Fibroblast of lung (primary cell): ENCODE results near the gene KCNQ1OT1. TPM values are rescaled to one million over a fixed set of nuclear protein-coding genes. Genes with fewer than 3 reads are reported as not detected.

Source experiments
- DNase-seq, 2 donors: peaks; one replicate each; pipeline versions ENCODE4 v3.0.0 to v3.0.0-alpha.2; 2010; ENCODE audit warnings: low read depth in 2 of 2
- H2AFZ ChIP-seq: 2 replicates; pipeline ENCODE4 v1.5.1; 2012; ENCODE audit warnings: low read length, control low read depth, inconsistent platforms
- H3K27ac ChIP-seq: 2 replicates; pipeline ENCODE4 v1.5.1; 2011; ENCODE audit warnings: low read length, control low read depth; ENCODE audit not compliant: insufficient read depth
- H3K27me3 ChIP-seq: 2 replicates; pipeline ENCODE4 v1.5.1; 2011; ENCODE audit warnings: mild to moderate bottlenecking, low read length; ENCODE audit not compliant: control insufficient read depth, insufficient read depth
- H3K36me3 ChIP-seq: 2 replicates; pipeline ENCODE4 v1.5.1; 2011; ENCODE audit warnings: low read length; ENCODE audit not compliant: control insufficient read depth, insufficient read depth
- H3K4me1 ChIP-seq: 2 replicates; pipeline ENCODE4 v1.5.1; 2011; ENCODE audit warnings: low read length; ENCODE audit not compliant: control insufficient read depth, insufficient read depth; ENCODE audit errors: extremely low read depth
- H3K4me2 ChIP-seq: 2 replicates; pipeline ENCODE4 v1.5.1; 2011; ENCODE audit warnings: low read length, control low read depth; ENCODE audit not compliant: insufficient read depth; ENCODE audit errors: extremely low read depth
- H3K4me3 ChIP-seq, 4 experiments: fragments of 200-600 bp in 1 of 4; sonication (generic) in 1 of 4; replicated peaks in 1 of 4; 2 replicates each; pipeline ENCODE4 v1.5.1; 2011 to 2016; ENCODE audit warnings: low read length in 4 of 4, low read depth in 3 of 4, mild to moderate bottlenecking in 3 of 4, control low read depth in 2 of 4, inconsistent platforms in 1 of 4, mixed read lengths in 1 of 4; ENCODE audit not compliant: insufficient read depth in 1 of 4; ENCODE audit errors: control extremely low read depth in 1 of 4
- H3K79me2 ChIP-seq: 2 replicates; pipeline ENCODE4 v1.5.1; 2012; ENCODE audit warnings: mild to moderate bottlenecking, low read length, inconsistent platforms; ENCODE audit not compliant: control insufficient read depth, insufficient read depth
- H3K9ac ChIP-seq: 2 replicates; pipeline ENCODE4 v1.5.1; 2011; ENCODE audit warnings: mild to moderate bottlenecking, low read length, control low read depth; ENCODE audit not compliant: insufficient read depth
- H3K9me3 ChIP-seq: 2 replicates; pipeline ENCODE4 v1.5.1; 2012; ENCODE audit warnings: low read depth, low read length; ENCODE audit not compliant: control insufficient read depth, insufficient read depth
- H4K20me1 ChIP-seq: 2 replicates; pipeline ENCODE4 v1.5.1; 2011; ENCODE audit warnings: low read length; ENCODE audit not compliant: control insufficient read depth, insufficient read depth; ENCODE audit errors: extremely low read depth
- EZH2 ChIP-seq: IDR thresholded peaks from 2 replicates; pipeline ENCODE4 v1.5.1; 2012; ENCODE audit warnings: low read length, control low read depth, mild to moderate bottlenecking; ENCODE audit errors: missing control alignments
- polyA plus RNA-seq, 2 donors: library from polyadenylated mRNA; depleted of rRNA in 1 of 2; stranded (reverse) in 1 of 2; unstranded in 1 of 2; fragments of >200 nt; gene quantifications; 2 replicates each; pipeline ENCODE4 v1.2.1, GENCODE V29; 2011 to 2012; ENCODE audit warnings: missing spikeins in 1 of 2
- total RNA-seq: library from RNA; depleted of rRNA; stranded (reverse); fragments of >200 nt; gene quantifications from 2 replicates; pipeline ENCODE4 v1.2.1, GENCODE V29; 2014
- TF ChIP-seq, protein P1 (sequence below), 2 donors: IDR thresholded peaks in 1 of 2; conservative IDR thresholded peaks in 1 of 2; 1 replicate in 1 of 2; 2 replicates in 1 of 2; pipeline ENCODE4 v1.5.1; 2011 to 2012; ENCODE audit warnings: low read length in 2 of 2, control low read depth in 1 of 2, inconsistent platforms in 1 of 2, low read depth in 1 of 2, mild to moderate bottlenecking in 1 of 2

The KCNQ1OT1 gene
- total and polyA plus RNA-seq, 2 donors (not counting 1 experiment from before 2014, with no cell fraction given): 0.11 to 1.8 TPM

- no peak overlapping the region for H2AFZ ChIP-seq
- no peaks in the 10 kb centered on the region for H4K20me1 ChIP-seq
- no peak overlapping the region for H3K27ac ChIP-seq
- H3K9ac ChIP-seq: no peak overlapping the region
- no peaks in the 10 kb centered on the region for H3K36me3 ChIP-seq
- DNase-seq: no peak
- TF ChIP-seq, protein P1, sequence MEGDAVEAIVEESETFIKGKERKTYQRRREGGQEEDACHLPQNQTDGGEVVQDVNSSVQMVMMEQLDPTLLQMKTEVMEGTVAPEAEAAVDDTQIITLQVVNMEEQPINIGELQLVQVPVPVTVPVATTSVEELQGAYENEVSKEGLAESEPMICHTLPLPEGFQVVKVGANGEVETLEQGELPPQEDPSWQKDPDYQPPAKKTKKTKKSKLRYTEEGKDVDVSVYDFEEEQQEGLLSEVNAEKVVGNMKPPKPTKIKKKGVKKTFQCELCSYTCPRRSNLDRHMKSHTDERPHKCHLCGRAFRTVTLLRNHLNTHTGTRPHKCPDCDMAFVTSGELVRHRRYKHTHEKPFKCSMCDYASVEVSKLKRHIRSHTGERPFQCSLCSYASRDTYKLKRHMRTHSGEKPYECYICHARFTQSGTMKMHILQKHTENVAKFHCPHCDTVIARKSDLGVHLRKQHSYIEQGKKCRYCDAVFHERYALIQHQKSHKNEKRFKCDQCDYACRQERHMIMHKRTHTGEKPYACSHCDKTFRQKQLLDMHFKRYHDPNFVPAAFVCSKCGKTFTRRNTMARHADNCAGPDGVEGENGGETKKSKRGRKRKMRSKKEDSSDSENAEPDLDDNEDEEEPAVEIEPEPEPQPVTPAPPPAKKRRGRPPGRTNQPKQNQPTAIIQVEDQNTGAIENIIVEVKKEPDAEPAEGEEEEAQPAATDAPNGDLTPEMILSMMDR (conservative IDR thresholded peaks at IDR 0.05 in 1 of 2, IDR thresholded peaks at IDR 0.05 in 1 of 2; ENCODE audit: low read depth in 1 of 2, low read length in 2 of 2): no peak
- TF ChIP-seq EZH2: no peak
- H3K9me3 ChIP-seq: no peaks in the 10 kb centered on the region
- no peak overlapping the region for H3K4me3 ChIP-seq
- H3K79me2 ChIP-seq: no peaks in the 10 kb centered on the region
- no peak overlapping the region for H3K4me2 ChIP-seq
- no peaks in the 10 kb centered on the region for H3K27me3 ChIP-seq
- no peaks in the 10 kb centered on the region for H3K4me1 ChIP-seq
Measured at GRCh38 chr11:2592559-2593392, 107.0 kb downstream of the KCNQ1OT1 start.

DNA sequence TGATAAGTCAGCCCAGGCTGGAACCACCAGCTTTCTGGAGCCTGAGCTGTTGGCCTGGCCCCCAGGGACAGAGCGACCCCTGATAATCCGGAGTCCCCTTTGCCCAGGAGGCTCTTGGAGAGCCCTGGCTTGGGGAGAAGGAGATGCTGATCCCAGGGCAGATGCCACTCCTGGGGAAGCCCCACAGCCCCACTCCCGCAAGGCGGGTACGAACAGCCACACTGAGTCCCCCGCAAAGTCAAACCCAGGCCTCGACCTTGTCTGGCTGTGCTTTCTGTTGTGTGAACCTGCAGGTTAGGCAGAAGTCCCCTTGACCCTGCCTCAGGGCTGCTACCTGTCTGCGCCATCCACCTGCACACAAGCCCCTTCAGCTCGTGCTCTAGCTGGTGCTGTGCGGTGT lies 108.0 kb downstream of the KCNQ1OT1 start:
- H3K4me1 ChIP-seq: no peaks in the 10 kb centered on the region
- no peak overlapping the region for H2AFZ ChIP-seq
- no peak overlapping the region for H3K27ac ChIP-seq
- TF ChIP-seq, protein P1 (conservative IDR thresholded peaks at IDR 0.05 in 1 of 2, IDR thresholded peaks at IDR 0.05 in 1 of 2; ENCODE audit: low read depth in 1 of 2, low read length in 2 of 2): no peak
- TF ChIP-seq EZH2: no peak
- H3K4me2 ChIP-seq: no peak overlapping the region
- no peak overlapping the region for H3K9ac ChIP-seq
- no peaks in the 10 kb centered on the region for H4K20me1 ChIP-seq
- H3K4me3 ChIP-seq: no peak overlapping the region
- no peaks in the 10 kb centered on the region for H3K79me2 ChIP-seq
- DNase-seq: no peak
- no peaks in the 10 kb centered on the region for H3K27me3 ChIP-seq
- H3K36me3 ChIP-seq: no peaks in the 10 kb centered on the region
- H3K9me3 ChIP-seq: no peaks in the 10 kb centered on the region

DNA sequence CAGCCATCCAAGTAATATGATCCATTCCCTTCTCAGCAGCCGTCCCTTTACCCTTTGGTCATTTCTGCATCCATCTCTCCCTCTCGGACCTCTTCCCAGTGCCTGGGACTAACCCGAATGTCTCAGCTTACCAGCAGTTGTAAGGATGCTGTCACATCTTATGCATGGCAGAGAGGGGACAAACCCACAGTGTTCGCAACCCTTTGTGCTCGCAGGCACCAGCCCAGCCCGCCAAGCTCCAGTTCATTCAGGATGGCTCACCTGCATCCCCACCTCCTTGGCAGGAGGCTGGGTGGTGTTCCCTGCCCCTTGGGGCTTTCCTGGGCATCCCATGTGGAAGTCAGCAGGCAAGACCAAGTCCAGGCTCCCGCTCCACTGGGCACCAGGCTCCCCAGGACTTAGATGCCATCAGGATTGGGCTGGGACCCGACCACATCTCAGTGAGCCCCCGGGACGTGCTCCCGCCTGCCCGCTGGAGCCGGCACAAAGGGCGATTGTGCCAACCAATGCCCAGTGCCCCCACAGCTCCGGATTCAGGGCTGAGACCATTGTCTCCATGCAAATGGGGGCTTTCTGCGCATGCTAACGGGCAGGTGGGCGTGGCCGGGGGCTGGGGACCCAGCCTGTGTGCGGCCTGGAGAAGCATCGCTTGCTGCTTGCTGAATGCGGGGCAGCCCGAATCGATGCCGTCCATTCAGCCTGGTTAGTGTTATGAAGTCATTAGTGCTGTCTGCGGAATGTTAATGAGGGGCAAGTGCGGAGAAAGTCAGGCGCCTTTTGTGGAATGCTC lies 108.6 kb downstream of the KCNQ1OT1 start:
- no peak overlapping the region for H3K9ac ChIP-seq
- H3K79me2 ChIP-seq: no peaks in the 10 kb centered on the region
- no peaks in the 10 kb centered on the region for H4K20me1 ChIP-seq
- DNase-seq: no peak
- TF ChIP-seq EZH2: no peak
- TF ChIP-seq, protein P1 (conservative IDR thresholded peaks at IDR 0.05 in 1 of 2, IDR thresholded peaks at IDR 0.05 in 1 of 2; ENCODE audit: low read depth in 1 of 2, low read length in 2 of 2): no peak
- H3K4me2 ChIP-seq: no peak overlapping the region
- H2AFZ ChIP-seq: no peak overlapping the region
- no peak overlapping the region for H3K27ac ChIP-seq
- no peaks in the 10 kb centered on the region for H3K4me1 ChIP-seq
- H3K27me3 ChIP-seq: no peaks in the 10 kb centered on the region
- H3K4me3 ChIP-seq: no peak overlapping the region
- no peaks in the 10 kb centered on the region for H3K9me3 ChIP-seq
- no peaks in the 10 kb centered on the region for H3K36me3 ChIP-seq
